Tibial artery (tissue), 4 donors: ENCODE results near the gene ZNF205.
A peak's percentile ranks its signal among the peaks of the same experiment; 100 is the strongest.

ENCODE experiments used
- DNase-seq, 2 donors: peaks; one replicate each; pipeline ENCODE4 v3.0.0-alpha.2; 2019
- H3K27ac ChIP-seq, 2 donors: fragments of 200-600 bp; sonication (generic) in 1 of 2; 1 replicate in 1 of 2; 2 replicates in 1 of 2; pipeline ENCODE4 v1.5.1; 2018 to 2019; ENCODE audit warnings: mild to moderate bottlenecking in 1 of 2
- H3K27me3 ChIP-seq, 2 donors: fragments of 200-600 bp; sonication (generic) in 1 of 2; one replicate each; pipeline versions ENCODE4 v1.5.1 to v1.6.0; 2016 to 2019
- H3K36me3 ChIP-seq, 3 donors: fragments of 200-600 bp; sonication (generic) in 2 of 3; one replicate each; pipeline ENCODE4 v1.5.1; 2016 to 2019; ENCODE audit warnings: mild to moderate bottlenecking in 2 of 3
- H3K4me1 ChIP-seq, 4 donors: fragments of 200-600 bp; sonication (generic) in 2 of 4; 1 replicate in 3 of 4; 2 replicates in 1 of 4; pipeline ENCODE4 v1.5.1; 2016 to 2019
- H3K4me3 ChIP-seq, 2 donors: fragments of 200-600 bp; sonication (generic) in 1 of 2; 1 replicate in 1 of 2; 2 replicates in 1 of 2; pipeline ENCODE4 v1.5.1; 2018 to 2019; ENCODE audit warnings: mild to moderate bottlenecking in 2 of 2
- H3K9me3 ChIP-seq, 3 donors: fragments of 200-600 bp; sonication (generic) in 1 of 3; one replicate each; pipeline ENCODE4 v1.5.1; 2016 to 2019
- CTCF ChIP-seq, 2 experiments: fragments of 200-600 bp in 1 of 2; fragments of 450-650 bp in 1 of 2; IDR thresholded peaks; one replicate each; pipeline ENCODE4 v1.5.1; 2017 to 2019; ENCODE audit warnings: antibody characterized with exemption in 2 of 2, mild to moderate bottlenecking in 1 of 2, moderate library complexity in 1 of 2
- intact Hi-C: fragments of 100-400 bp; cut with DNase I; formaldehyde crosslinking; loops from one replicate; pipeline ENCODE4 v1.15.0; 2023; ENCODE audit warnings: low total_unique reads

Gene ZNF205

DNA sequence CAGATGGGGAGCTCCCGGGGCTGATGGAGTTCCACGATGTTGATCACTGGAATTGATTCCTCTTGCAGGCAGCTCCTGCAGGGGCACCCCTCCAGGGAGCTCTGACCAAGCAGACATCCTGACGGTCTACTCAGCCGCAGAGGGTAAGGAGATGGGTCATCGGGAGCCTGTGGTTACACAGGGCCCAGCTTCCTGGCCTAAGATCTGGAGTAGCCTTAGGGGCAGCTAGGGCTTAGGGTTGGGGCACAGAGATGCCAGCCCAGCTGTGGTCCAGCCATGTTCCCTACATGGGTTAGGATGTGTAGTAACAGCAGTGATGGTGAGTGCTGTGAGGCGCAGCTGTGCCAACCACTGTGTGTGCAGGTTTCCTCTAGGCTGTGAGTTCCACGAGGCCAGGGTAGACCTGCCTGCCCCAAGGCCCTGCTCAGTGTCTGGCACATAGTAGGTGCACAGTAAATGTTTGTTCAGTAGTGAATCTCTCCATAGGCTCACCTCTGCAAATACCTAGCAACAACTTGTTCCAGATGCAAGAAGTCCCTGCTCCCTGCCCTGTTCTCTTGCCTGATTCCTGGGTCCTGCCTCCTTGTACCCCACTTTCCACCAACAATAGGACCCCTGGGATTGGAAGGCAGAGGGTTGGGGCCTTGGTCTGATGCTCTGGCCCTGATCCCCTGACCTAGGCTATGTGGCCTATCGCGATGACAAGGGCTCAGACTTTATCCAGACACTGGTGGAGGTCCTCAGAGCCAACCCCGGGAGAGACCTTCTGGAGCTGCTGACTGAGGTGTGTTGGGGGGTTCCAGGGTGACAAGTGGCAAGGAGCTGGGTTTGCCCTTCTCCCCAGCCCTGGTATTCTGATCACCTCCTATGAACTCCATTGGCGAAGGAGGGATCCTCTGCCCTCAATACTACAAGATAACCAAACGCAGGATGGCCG is 36.1 kb downstream of the ZNF205 start:
- Histone ChIP-seq H3K4me1 (peaks cover 0 to 26% (median 15%) of the 10 kb centered on the region in 4 donors), H3K27me3 (no peaks in the 10 kb centered on the region), H3K4me3 (no peak overlapping the region), H3K9me3 (no peaks in the 10 kb centered on the region), H3K36me3 (no peaks in the 10 kb centered on the region), H3K27ac (no peak overlapping the region)
- DNase-seq = no peak
- intact Hi-C loops = no loop called here
- TF ChIP-seq CTCF (IDR thresholded peaks at IDR 0.05) = no peak

- Histone ChIP-seq H3K9me3 (no peaks in the 10 kb centered on the region), H3K27ac (peak overlapping the region; percentile 81 to 88), H3K36me3 (no peaks in the 10 kb centered on the region), H3K27me3 (no peaks in the 10 kb centered on the region), H3K4me1 (peaks cover 0 to 26% (median 15%) of the 10 kb centered on the region in 4 donors), H3K4me3 (peak overlapping the region in 1 of 2 donors; percentile 58)
- no peak for TF ChIP-seq CTCF (IDR thresholded peaks at IDR 0.05)
- intact Hi-C loops = no loop called here
- DNase-seq = no peak
Observed at GRCh38 chr16:3149193-3149530, 36.8 kb downstream of the ZNF205 start.

DNA sequence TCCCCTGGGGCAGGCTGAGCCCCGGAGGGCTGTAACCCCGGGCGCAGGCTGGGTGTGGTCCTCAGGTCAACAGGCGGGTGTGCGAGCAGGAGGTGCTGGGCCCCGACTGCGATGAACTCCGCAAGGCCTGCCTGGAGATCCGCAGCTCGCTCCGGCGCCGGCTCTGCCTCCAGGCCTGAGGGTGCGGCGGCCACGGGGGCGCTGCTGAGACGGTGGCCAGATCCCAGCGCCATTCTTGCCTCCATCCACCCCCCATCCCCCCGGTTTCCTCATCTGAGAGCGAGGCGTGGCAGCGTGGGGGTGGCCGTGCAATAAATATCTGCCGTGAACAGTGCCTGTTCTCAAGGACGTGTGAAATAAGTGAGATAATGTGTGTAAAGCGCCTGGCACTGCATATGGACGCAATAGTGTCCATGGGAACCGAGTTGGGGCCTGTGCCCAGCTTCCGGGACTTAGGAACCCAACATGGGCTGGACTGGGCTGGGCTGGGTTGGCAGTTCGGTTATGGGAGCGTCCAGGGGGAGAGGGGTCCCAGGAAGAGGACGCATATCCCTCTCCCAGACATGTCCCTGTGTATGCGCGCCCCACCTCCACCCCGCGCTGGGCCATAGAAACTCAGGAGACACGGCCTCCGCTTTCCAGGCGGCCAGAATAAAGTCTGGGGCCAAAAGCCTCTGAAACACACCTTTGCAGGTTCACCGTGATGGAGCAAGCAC is 37.4 kb downstream of the ZNF205 start:
- peak; percentile 66 to 82 for DNase-seq
- Histone ChIP-seq H3K4me1 (peaks cover 0 to 26% (median 15%) of the 10 kb centered on the region in 4 donors), H3K27ac (peak overlapping the region; percentile 81 to 88), H3K9me3 (no peaks in the 10 kb centered on the region), H3K27me3 (no peaks in the 10 kb centered on the region), H3K4me3 (peak overlapping the region; percentile 58 to 63), H3K36me3 (no peaks in the 10 kb centered on the region)
- intact Hi-C loops = loop anchor here (10.0 kb wide), 1 partner anchor 355 kb away; the partner anchor contains the start of gene CLUAP1
- peak in 1 of 2 experiments; percentile 30 for TF ChIP-seq CTCF (IDR thresholded peaks at IDR 0.05)

DNA sequence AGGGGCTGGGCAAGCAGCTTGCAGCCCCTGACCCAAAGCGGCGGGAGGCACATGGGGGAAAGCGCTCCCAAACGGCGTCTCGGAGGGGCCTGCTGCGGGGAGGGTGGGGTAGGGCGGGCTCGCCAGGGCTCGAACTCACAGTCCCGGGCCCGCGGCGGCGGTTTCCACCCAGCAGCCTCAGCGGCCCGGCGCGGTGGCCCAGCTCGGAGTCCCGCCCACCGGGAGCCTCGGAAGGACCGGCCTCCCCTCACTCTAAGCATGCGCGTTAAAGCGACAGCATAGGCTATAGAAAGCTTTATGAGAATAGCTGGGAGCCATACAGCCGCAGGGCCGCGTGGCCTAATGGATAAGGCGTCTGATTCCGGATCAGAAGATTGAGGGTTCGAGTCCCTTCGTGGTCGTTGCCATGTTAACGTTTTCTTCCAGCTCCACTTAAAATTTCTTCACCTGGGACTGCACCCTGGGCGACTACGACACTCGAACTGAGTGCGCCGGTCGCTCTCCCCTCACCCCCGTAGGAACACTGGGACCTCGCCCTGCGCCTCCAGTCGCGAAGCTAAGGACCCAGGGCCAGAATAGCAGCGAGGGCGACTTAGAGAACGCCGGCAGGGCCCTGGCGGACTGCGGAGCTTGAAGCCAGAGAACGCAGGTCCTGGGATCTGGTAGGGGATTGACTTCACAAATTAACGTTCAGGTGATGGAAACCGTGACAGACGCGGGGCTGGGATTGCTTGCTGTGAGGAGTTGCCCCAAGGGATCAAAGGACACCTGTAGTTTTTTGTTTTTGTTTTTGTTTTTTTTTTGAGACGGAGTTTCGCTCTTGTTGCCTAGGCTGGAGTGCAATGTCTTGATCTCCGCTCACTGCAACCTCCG is 38.2 kb downstream of the ZNF205 start:
- intact Hi-C loops = loop anchor here (10.0 kb wide), 1 partner anchor 354 kb away; the partner anchor contains the start of gene CLUAP1
- H3K9me3 ChIP-seq = peaks cover 0 to 3% (median 0%) of the 10 kb centered on the region in 3 donors
- TF ChIP-seq CTCF (IDR thresholded peaks at IDR 0.05) = no peak
- peak overlapping the region; percentile 58 to 63 for H3K4me3 ChIP-seq
- no peaks in the 10 kb centered on the region for H3K36me3 ChIP-seq
- H3K27me3 ChIP-seq = no peaks in the 10 kb centered on the region
- H3K4me1 ChIP-seq = peaks cover 0 to 26% (median 15%) of the 10 kb centered on the region in 4 donors
- H3K27ac ChIP-seq = peak overlapping the region; percentile 81 to 88
- peak; percentile 95 to 97 for DNase-seq

DNA sequence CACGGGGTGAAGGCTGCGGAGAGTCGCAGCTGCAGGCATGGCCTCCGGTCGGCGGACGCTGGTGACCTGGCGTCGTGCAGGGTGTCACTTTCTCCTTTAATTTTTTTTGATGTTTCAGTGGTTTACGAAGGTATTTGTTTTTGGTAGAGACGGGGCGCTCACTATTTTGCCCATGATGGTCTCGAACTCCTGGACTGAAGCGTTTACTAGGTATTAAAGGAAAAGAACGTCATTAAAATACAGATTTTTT is 39.6 kb downstream of the ZNF205 start:
- no peaks in the 10 kb centered on the region for H3K27me3 ChIP-seq
- peaks cover 0 to 26% (median 15%) of the 10 kb centered on the region in 4 donors for H3K4me1 ChIP-seq
- no peaks in the 10 kb centered on the region for H3K36me3 ChIP-seq
- TF ChIP-seq CTCF (IDR thresholded peaks at IDR 0.05) = no peak
- peak overlapping the region; percentile 54 to 58 for H3K4me3 ChIP-seq
- intact Hi-C loops = loop anchor here (10.0 kb wide), 1 partner anchor 353 kb away; the partner anchor contains the start of gene CLUAP1
- H3K27ac ChIP-seq = peak overlapping the region; percentile 41 to 71
- H3K9me3 ChIP-seq = peaks cover 0 to 6% (median 0%) of the 10 kb centered on the region in 3 donors
- no peak for DNase-seq
